HCT116 (cell line): ENCODE measurements around the gene PCDHB11. TPM values are rescaled to one million over a fixed set of nuclear protein-coding genes. Genes with fewer than 3 reads are reported as not detected.
"Not testable (repeated sequence)": the region's sequence is repeated elsewhere in the genome, so short reads cannot be mapped to it uniquely, and the experiment has no call there.

Source experiments
- ATAC-seq: fragments of 200-7000 bp; cut with Tn5 transposase; 2 replicates; pipeline ENCODE4 v1.9.1; 2020; ENCODE audit warnings: mild to moderate bottlenecking, moderate library complexity
- BruUV-seq: library from RNA; stranded (reverse); fragments of 400-500 nt; replicated peaks from 2 replicates; lab custom pipeline; 2021; lab: Mats Ljungman, UMichigan
- CTCF ChIA-PET: fragments of 300-600 bp; sonication (Branson Sonifier 250); formaldehyde crosslinking; loops from one replicate; lab custom pipeline; 2021; ENCODE audit warnings: antibody characterized with exemption; lab: Charles Lee
- POLR2A ChIA-PET: fragments of 300-600, 350-600 bp; sonication (Branson Sonifier 250); formaldehyde crosslinking; loops from one replicate; lab custom pipeline; 2021; ENCODE audit warnings: antibody characterized with exemption; lab: Charles Lee
- RAD21 ChIA-PET, 2 experiments: fragments of 300-600 bp; sonication (Branson Sonifier 250); formaldehyde crosslinking; loops; one replicate each; lab custom pipeline; 2023; ENCODE audit warnings: low total read pairs in 2 of 2; ENCODE audit not compliant: uncharacterized antibody in 2 of 2, unreplicated experiment in 2 of 2, low non-redundant PET in 1 of 2; lab: Charles Lee
- DNase-seq: peaks from one replicate; pipeline ENCODE4 v3.0.0-alpha.2; 2010; ENCODE audit warnings: low read depth, low spot score
- H2AFZ ChIP-seq: fragments of 200-600 bp; shearing (Covaris generic), sonication (generic); 2 replicates; pipeline ENCODE4 v1.6.1; 2017; ENCODE audit warnings: low read depth, mixed run types, mixed read lengths, antibody characterized with exemption, low read length; ENCODE audit not compliant: poor library complexity, severe bottlenecking
- H3K27ac ChIP-seq: 2 replicates; pipeline ENCODE4 v1.5.1; 2012; ENCODE audit warnings: low read depth, low read length
- H3K27me3 ChIP-seq: fragments of 200-600 bp; sonication (generic); 2 replicates; pipeline ENCODE4 v1.6.1; 2016; ENCODE audit warnings: mixed run types, low read length, mixed read lengths; ENCODE audit not compliant: insufficient read depth
- H3K36me3 ChIP-seq, 2 experiments: fragments of 200-500 bp in 1 of 2; fragments of 200-600 bp in 1 of 2; sonication (Bioruptor generic) in 1 of 2; sonication (generic) in 1 of 2; 2 replicates each; pipeline versions ENCODE4 v1.5.1 to v1.6.1; 2014 to 2016; ENCODE audit warnings: low read length in 2 of 2, inconsistent platforms in 1 of 2, mixed read lengths in 1 of 2, mixed run types in 1 of 2; ENCODE audit not compliant: insufficient read depth in 2 of 2, control insufficient read depth in 1 of 2
- H3K4me1 ChIP-seq, 2 experiments: fragments of 200-600 bp in 1 of 2; sonication (generic) in 1 of 2; 2 replicates each; pipeline versions ENCODE4 v1.5.1 to v1.6.1; 2012 to 2017; ENCODE audit warnings: low read length in 2 of 2, inconsistent platforms in 1 of 2, mild to moderate bottlenecking in 1 of 2, mixed read lengths in 1 of 2, mixed run types in 1 of 2, moderate library complexity in 1 of 2; ENCODE audit not compliant: insufficient read depth in 2 of 2, control insufficient read depth in 1 of 2
- H3K4me2 ChIP-seq: fragments of 200-600 bp; sonication (generic); 2 replicates; pipeline ENCODE4 v1.6.1; 2017; ENCODE audit warnings: mixed run types, low read length, mixed read lengths
- H3K4me3 ChIP-seq, 2 experiments: fragments of 200-600 bp in 1 of 2; sonication (generic) in 1 of 2; replicated peaks in 1 of 2; 2 replicates each; pipeline ENCODE4 v1.5.1; 2011 to 2016; ENCODE audit warnings: low read length in 2 of 2, control low read depth in 1 of 2, low read depth in 1 of 2, mild to moderate bottlenecking in 1 of 2, mixed read lengths in 1 of 2, mixed run types in 1 of 2
- H3K79me2 ChIP-seq: fragments of 200-600 bp; sonication (generic); 2 replicates; pipeline ENCODE4 v1.6.1; 2017; ENCODE audit warnings: mild to moderate bottlenecking, mixed run types, low read length, moderate library complexity, mixed read lengths; ENCODE audit not compliant: insufficient read depth
- H3K9ac ChIP-seq: fragments of 200-600 bp; sonication (generic); 2 replicates; pipeline ENCODE4 v1.6.1; 2016; ENCODE audit warnings: low read length, mixed read lengths
- H3K9me2 ChIP-seq: fragments of 200-600 bp; sonication (generic), shearing (Covaris generic); 2 replicates; pipeline ENCODE4 v1.6.1; 2017; ENCODE audit warnings: mixed run types, mild to moderate bottlenecking, moderate library complexity; ENCODE audit not compliant: insufficient read depth
- H3K9me3 ChIP-seq, 2 experiments: fragments of 200-500 bp in 1 of 2; fragments of 200-600 bp in 1 of 2; sonication (Bioruptor generic) in 1 of 2; sonication (generic) in 1 of 2; 2 replicates each; pipeline ENCODE4 v1.6.1; 2014 to 2017; ENCODE audit warnings: low read length in 2 of 2, mixed read lengths in 2 of 2, inconsistent platforms in 1 of 2, low read depth in 1 of 2, mild to moderate bottlenecking in 1 of 2, mixed run types in 1 of 2, moderate library complexity in 1 of 2; ENCODE audit not compliant: control insufficient read depth in 1 of 2, insufficient read depth in 1 of 2
- H4K20me1 ChIP-seq: fragments of 200-600 bp; sonication (generic), shearing (Covaris generic); 2 replicates; pipeline ENCODE4 v1.6.1; 2017; ENCODE audit warnings: mixed run types, mild to moderate bottlenecking, moderate library complexity; ENCODE audit not compliant: insufficient read depth
- CBX3 ChIP-seq: IDR thresholded peaks from 2 replicates; pipeline ENCODE4 v1.6.1; 2012; ENCODE audit warnings: low read depth
- EZH2 ChIP-seq: fragments of 200-600 bp; sonication (generic); IDR thresholded peaks from 2 replicates; pipeline ENCODE4 v1.6.1; 2017; ENCODE audit warnings: antibody characterized with exemption, mixed run types
- EZH2phosphoT487 ChIP-seq: fragments of 200-600 bp; IDR thresholded peaks from 2 replicates; pipeline ENCODE4 v1.6.1; 2018; ENCODE audit warnings: antibody characterized with exemption, borderline replicate concordance
- FOSL1 ChIP-seq: IDR thresholded peaks from 2 replicates; pipeline ENCODE4 v1.6.1; 2012; ENCODE audit warnings: low read depth
- RAD21 ChIP-seq: IDR thresholded peaks from 2 replicates; pipeline ENCODE4 v1.6.1; 2012; ENCODE audit warnings: low read depth, mild to moderate bottlenecking
- SIN3A ChIP-seq: IDR thresholded peaks from 2 replicates; pipeline ENCODE4 v1.6.1; 2012; ENCODE audit warnings: low read depth
- intact Hi-C: fragments of 100-400 bp; cut with micrococcal nuclease; formaldehyde crosslinking; loops from 2 replicates; pipeline ENCODE4 v1.10.0; 2022
- total RNA-seq: library from RNA; stranded (reverse); gene quantifications from one replicate; pipeline ENCODE4 v1.2.1, GENCODE V29; 2021; ENCODE audit not compliant: unreplicated experiment

The PCDHB11 gene
- total RNA-seq, 1 experiment from 2014 or later: 0.07 TPM

DNA sequence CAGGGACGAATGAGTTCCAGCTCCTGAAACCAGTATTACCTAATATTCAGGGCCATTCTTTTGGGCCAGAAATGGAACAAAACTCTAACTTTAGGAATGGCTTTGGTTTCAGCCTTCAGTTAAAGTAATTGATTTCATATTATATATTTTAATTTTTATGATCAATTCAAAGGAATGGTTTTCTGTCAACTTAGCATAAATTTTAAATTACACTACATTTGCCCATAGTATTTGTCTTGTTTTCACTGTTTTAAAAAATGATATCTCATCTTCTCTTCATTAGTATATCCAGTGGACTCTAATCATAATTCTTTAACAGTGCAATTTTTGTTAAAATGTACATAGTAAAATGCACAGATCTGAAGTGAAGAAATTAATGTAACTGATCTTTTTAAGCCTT, 19.1 kb upstream of the PCDHB11 start:
- Histone ChIP-seq H3K36me3 (no peaks in the 10 kb centered on the region), H3K9me3 (peaks cover 0 to 10% of the 10 kb centered on the region in 2 experiments; a peak in 2 of 4 replicates), H3K4me3 (no peak overlapping the region), H3K27me3 (no peaks in the 10 kb centered on the region), H3K4me1 (no peaks in the 10 kb centered on the region), H3K27ac (no peak overlapping the region), H2AFZ (no peak overlapping the region), H3K79me2 (no peaks in the 10 kb centered on the region), H3K9me2 (no peaks in the 10 kb centered on the region), H3K4me2 (no peak overlapping the region), H3K9ac (no peak overlapping the region), H4K20me1 (no peaks in the 10 kb centered on the region)
- TF ChIP-seq SIN3A (no peak), FOSL1 (no peak), EZH2phosphoT487 (no peak)
- ChIA-PET RAD21 (no interaction called here), POLR2A (no interaction called here), CTCF (no interaction called here)
- no TSS peak for BruUV-seq
- intact Hi-C loops: no loop called here
- no peak for DNase-seq
- no peak for ATAC-seq

DNA sequence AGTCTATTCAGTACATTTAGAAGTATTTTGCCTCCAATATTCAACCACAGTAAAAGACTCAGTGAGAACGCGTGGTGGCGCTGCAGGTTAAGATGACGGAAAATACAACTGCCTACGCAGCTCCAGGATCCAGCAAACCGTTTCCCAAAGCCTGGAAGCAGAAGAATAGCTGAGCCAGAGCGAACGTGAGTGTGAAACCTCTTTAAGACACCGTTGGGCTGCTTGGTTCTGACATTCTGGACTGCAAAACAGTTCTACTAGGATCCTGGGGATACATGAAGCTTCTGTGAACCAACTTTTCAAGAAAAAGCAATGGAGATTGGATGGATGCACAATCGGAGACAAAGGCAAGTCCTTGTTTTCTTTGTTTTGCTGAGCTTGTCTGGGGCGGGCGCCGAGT, 17.2 kb upstream of the PCDHB11 start, which contains the start of gene PCDHB16:
Gene PCDHB16 (plus strand): TSS at position 140 of the 400 bp plus-strand sequence. CDS start 173 bp downstream, at position 313.
- no peak within 1 kb of the TSS for H3K4me3 ChIP-seq
- H3K36me3 ChIP-seq: no peaks in the 10 kb centered on the region
- no peaks in the 10 kb centered on the region for H3K9me2 ChIP-seq
- H3K4me1 ChIP-seq: no peaks in the 10 kb centered on the region
- BruUV-seq: no TSS peak
- no peaks in the 10 kb centered on the region for H3K79me2 ChIP-seq
- no peaks in the 10 kb centered on the region for H3K27me3 ChIP-seq
- POLR2A ChIA-PET: no interaction called here
- H3K4me2 ChIP-seq: no peak within 1 kb of the TSS
- no peaks in the 10 kb centered on the region for H4K20me1 ChIP-seq
- no peak for TF ChIP-seq EZH2
- peak; percentile 7; the same call in 1 of the 2 replicates for TF ChIP-seq RAD21
- no peak for TF ChIP-seq CBX3
- H3K27ac ChIP-seq: no peak within 1 kb of the TSS
- no peak within 1 kb of the TSS for H2AFZ ChIP-seq
- no peak within 1 kb of the TSS for H3K9ac ChIP-seq
- ATAC-seq (no peak), DNase-seq (no peak)
- RAD21 ChIA-PET: no interaction called here
- intact Hi-C loops: no loop called here
- H3K9me3 ChIP-seq: peaks cover 0 to 6% of the 10 kb centered on the region in 2 experiments; a peak in 2 of 4 replicates
- CTCF ChIA-PET: no interaction called here

DNA sequence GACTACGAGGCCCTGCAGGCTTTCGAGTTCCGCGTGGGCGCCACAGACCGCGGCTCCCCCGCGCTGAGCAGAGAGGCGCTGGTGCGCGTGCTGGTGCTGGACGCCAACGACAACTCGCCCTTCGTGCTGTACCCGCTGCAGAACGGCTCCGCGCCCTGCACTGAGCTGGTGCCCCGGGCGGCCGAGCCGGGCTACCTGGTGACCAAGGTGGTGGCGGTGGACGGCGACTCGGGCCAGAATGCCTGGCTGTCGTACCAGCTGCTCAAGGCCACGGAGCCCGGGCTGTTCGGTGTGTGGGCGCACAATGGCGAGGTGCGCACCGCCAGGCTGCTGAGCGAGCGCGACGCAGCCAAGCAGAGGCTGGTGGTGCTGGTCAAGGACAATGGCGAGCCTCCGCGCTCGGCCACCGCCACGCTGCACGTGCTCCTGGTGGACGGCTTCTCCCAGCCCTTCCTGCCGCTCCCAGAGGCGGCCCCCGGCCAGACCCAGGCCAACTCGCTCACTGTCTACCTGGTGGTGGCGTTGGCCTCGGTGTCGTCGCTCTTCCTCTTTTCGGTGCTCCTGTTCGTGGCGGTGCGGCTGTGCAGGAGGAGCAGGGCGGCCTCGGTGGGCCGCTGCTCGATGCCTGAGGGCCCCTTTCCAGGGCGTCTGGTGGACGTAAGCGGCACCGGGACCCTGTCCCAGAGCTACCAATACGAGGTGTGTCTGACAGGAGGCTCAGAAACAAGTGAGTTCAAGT, 15.1 kb upstream of the PCDHB11 start:
- RAD21 ChIA-PET, ATAC-seq, H3K9me3 ChIP-seq, H3K36me3 ChIP-seq, H2AFZ ChIP-seq, H3K4me2 ChIP-seq, CTCF ChIA-PET, H3K9me2 ChIP-seq, H3K27ac ChIP-seq, POLR2A ChIA-PET, H3K4me3 ChIP-seq, H3K27me3 ChIP-seq, H4K20me1 ChIP-seq, H3K9ac ChIP-seq, H3K79me2 ChIP-seq, BruUV-seq, intact Hi-C loops, H3K4me1 ChIP-seq, DNase-seq: not testable (repeated sequence)
